GM18505 (cell line): ENCODE results near the gene FHIT.
"Not testable (repeated sequence)": the region's sequence is repeated elsewhere in the genome, so short reads cannot be mapped to it uniquely, and the experiment has no call there.

Experiments
- ATAC-seq: cut with Tn5 transposase; IDR thresholded peaks from one replicate; pipeline ENCODE4 v1.9.1; 2021; ENCODE audit not compliant: unreplicated experiment
- POLR2A ChIP-seq: IDR thresholded peaks from 4 replicates; pipeline ENCODE4 v1.6.1; 2011; ENCODE audit warnings: borderline replicate concordance; ENCODE audit not compliant: insufficient read depth, insufficient read length; ENCODE audit errors: extremely low read depth

The FHIT gene

GRCh38 chr3:60551455-60552209, 699.6 kb downstream of the FHIT start:
- ATAC-seq, result no peak
- TF ChIP-seq POLR2A, result no peak

GRCh38 chr3:60549863-60550262, 701.4 kb downstream of the FHIT start:
- no peak for TF ChIP-seq POLR2A
- ATAC-seq, result no peak

- ATAC-seq, result no peak
- TF ChIP-seq POLR2A, result no peak
Measured at GRCh38 chr3:60542995-60543394, 708.3 kb downstream of the FHIT start.

- not testable (repeated sequence) for ATAC-seq
Measured at GRCh38 chr3:60539394-60539793, 711.9 kb downstream of the FHIT start.

GRCh38 chr3:60536420-60536819, 714.8 kb downstream of the FHIT start:
- TF ChIP-seq POLR2A, result no peak
- ATAC-seq, result peak; percentile 76

- ATAC-seq, result no peak
Measured at GRCh38 chr3:60531759-60532158, 719.5 kb downstream of the FHIT start.

GRCh38 chr3:60528651-60529050, 722.6 kb downstream of the FHIT start:
- TF ChIP-seq POLR2A, result no peak
- no peak for ATAC-seq

More at GRCh38 chr3:60531759-60532158, 719.5 kb downstream of the FHIT start:
- TF ChIP-seq POLR2A, result no peak

GRCh38 chr3:60523536-60523935, 727.7 kb downstream of the FHIT start:
- ATAC-seq, result no peak
- no peak for TF ChIP-seq POLR2A

GRCh38 chr3:60517134-60517533, 734.1 kb downstream of the FHIT start:
- no peak for ATAC-seq
- no peak for TF ChIP-seq POLR2A

- ATAC-seq, result no peak
- no peak for TF ChIP-seq POLR2A
Measured at GRCh38 chr3:60514866-60515265, 736.4 kb downstream of the FHIT start.

GRCh38 chr3:60514085-60514649, 737.1 kb downstream of the FHIT start:
- no peak for ATAC-seq
- TF ChIP-seq POLR2A, result no peak

- no peak for ATAC-seq
Measured at GRCh38 chr3:60513241-60513640, 738.0 kb downstream of the FHIT start.

GRCh38 chr3:60512506-60512905, 738.7 kb downstream of the FHIT start:
- ATAC-seq, result no peak
- no peak for TF ChIP-seq POLR2A

More at GRCh38 chr3:60513241-60513640, 738.0 kb downstream of the FHIT start:
- TF ChIP-seq POLR2A, result no peak

- ATAC-seq, result no peak
Measured at GRCh38 chr3:60509471-60509870, 741.8 kb downstream of the FHIT start.

GRCh38 chr3:60504827-60505457, 746.3 kb downstream of the FHIT start:
- no peak for TF ChIP-seq POLR2A
- ATAC-seq, result no peak

More at GRCh38 chr3:60509471-60509870, 741.8 kb downstream of the FHIT start:
- TF ChIP-seq POLR2A, result no peak

GRCh38 chr3:60501314-60501713, 749.9 kb downstream of the FHIT start:
- no peak for TF ChIP-seq POLR2A
- no peak for ATAC-seq
